H9 (cell line): ENCODE data around the gene CCDC34. TPM values are rescaled to one million over a fixed set of nuclear protein-coding genes. Genes with fewer than 3 reads are reported as not detected.
A peak's percentile ranks its signal among the peaks of the same experiment; 100 is the strongest.

Source experiments
- DNase-seq: peaks from one replicate; pipeline ENCODE4 v3.0.0-alpha.2; 2017
- H2AFZ ChIP-seq: one replicate; pipeline ENCODE4 v1.6.1; 2013; ENCODE audit warnings: mild to moderate bottlenecking, low read length, control low read depth, moderate library complexity
- H2AK5ac ChIP-seq: 2 replicates; pipeline ENCODE4 v1.6.1; 2013; ENCODE audit warnings: low read length, control low read depth, mixed read lengths; ENCODE audit not compliant: insufficient read length
- H2BK120ac ChIP-seq: one replicate; pipeline ENCODE4 v1.6.1; 2013; ENCODE audit warnings: low read depth, mild to moderate bottlenecking, low read length, control low read depth, inconsistent platforms; ENCODE audit not compliant: poor library complexity, severe bottlenecking
- H2BK12ac ChIP-seq: 2 replicates; pipeline ENCODE4 v1.6.1; 2013; ENCODE audit warnings: low read length, control low read depth, mixed read lengths, low read depth; ENCODE audit not compliant: insufficient read length
- H2BK15ac ChIP-seq: 2 replicates; pipeline ENCODE4 v1.6.1; 2013; ENCODE audit warnings: low read depth, low read length, control low read depth
- H2BK20ac ChIP-seq: one replicate; pipeline ENCODE4 v1.6.1; 2013; ENCODE audit warnings: low read depth, mild to moderate bottlenecking, low read length, control low read depth, inconsistent platforms; ENCODE audit not compliant: poor library complexity, severe bottlenecking
- H2BK5ac ChIP-seq: 2 replicates; pipeline ENCODE4 v1.6.1; 2013; ENCODE audit warnings: low read length, control low read depth, mixed read lengths; ENCODE audit not compliant: insufficient read length
- H3K14ac ChIP-seq: 2 replicates; pipeline ENCODE4 v1.6.1; 2013; ENCODE audit warnings: low read length, control low read depth; ENCODE audit not compliant: insufficient read depth
- H3K18ac ChIP-seq: 2 replicates; pipeline ENCODE4 v1.6.1; 2013; ENCODE audit warnings: low read depth, mild to moderate bottlenecking, mixed read lengths, low read length, control low read depth; ENCODE audit not compliant: insufficient read length
- H3K23ac ChIP-seq: 2 replicates; pipeline ENCODE4 v1.6.1; 2013; ENCODE audit warnings: low read length, control low read depth, mixed read lengths, low read depth; ENCODE audit not compliant: insufficient read length
- H3K23me2 ChIP-seq: 2 replicates; pipeline ENCODE4 v1.6.1; 2013; ENCODE audit warnings: low read depth, mild to moderate bottlenecking, mixed read lengths, low read length, control low read depth; ENCODE audit not compliant: insufficient read length, poor library complexity, severe bottlenecking
- H3K27ac ChIP-seq: 2 replicates; pipeline ENCODE4 v1.5.1; 2013; ENCODE audit warnings: low read length, control low read depth, mixed read lengths, low read depth; ENCODE audit not compliant: insufficient read length
- H3K27me3 ChIP-seq: 2 replicates; pipeline ENCODE4 v1.6.1; 2013; ENCODE audit warnings: low read length, control low read depth, inconsistent platforms; ENCODE audit not compliant: insufficient read depth
- H3K4ac ChIP-seq: 2 replicates; pipeline ENCODE4 v1.6.1; 2013; ENCODE audit warnings: low read depth, mild to moderate bottlenecking, control low read depth, inconsistent platforms, low read length, moderate library complexity
- H3K4me1 ChIP-seq: 2 replicates; pipeline ENCODE4 v1.6.1; 2013; ENCODE audit warnings: low read length, control low read depth, inconsistent platforms; ENCODE audit not compliant: insufficient read depth
- H3K4me2 ChIP-seq: 2 replicates; pipeline ENCODE4 v1.6.1; 2013; ENCODE audit warnings: low read length, control low read depth, mixed read lengths; ENCODE audit not compliant: insufficient read length, insufficient read depth
- H3K56ac ChIP-seq: 2 replicates; pipeline ENCODE4 v1.6.1; 2013; ENCODE audit warnings: low read depth, mild to moderate bottlenecking, mixed read lengths, low read length, control low read depth; ENCODE audit not compliant: insufficient read length
- H3K79me1 ChIP-seq: 2 replicates; pipeline ENCODE4 v1.6.1; 2013; ENCODE audit warnings: low read depth, mild to moderate bottlenecking, moderate library complexity, low read length, control low read depth, inconsistent platforms; ENCODE audit not compliant: insufficient read depth, poor library complexity, severe bottlenecking
- H3K79me2 ChIP-seq: 2 replicates; pipeline ENCODE4 v1.6.1; 2013; ENCODE audit warnings: low read length, control low read depth, inconsistent platforms; ENCODE audit not compliant: insufficient read depth
- H3K9ac ChIP-seq: 2 replicates; pipeline ENCODE4 v1.6.1; 2013; ENCODE audit warnings: low read length, control low read depth, mixed read lengths; ENCODE audit not compliant: insufficient read length; ENCODE audit errors: extremely low read depth
- H3K9me3 ChIP-seq: one replicate; pipeline ENCODE4 v1.6.1; 2013; ENCODE audit warnings: low read depth, low read length, inconsistent platforms; ENCODE audit not compliant: control insufficient read depth
- H3T11ph ChIP-seq: one replicate; pipeline ENCODE4 v1.6.1; 2013; ENCODE audit warnings: mild to moderate bottlenecking, low read length, control low read depth, inconsistent platforms
- H4K20me1 ChIP-seq: one replicate; pipeline ENCODE4 v1.6.1; 2013; ENCODE audit not compliant: control insufficient read depth, insufficient read length, insufficient read depth
- H4K5ac ChIP-seq: 2 replicates; pipeline ENCODE4 v1.6.1; 2013; ENCODE audit warnings: low read depth, mild to moderate bottlenecking, mixed read lengths, low read length, control low read depth; ENCODE audit not compliant: insufficient read length
- H4K8ac ChIP-seq: replicated peaks from 2 replicates; pipeline ENCODE4 v1.6.1; 2013; ENCODE audit warnings: low read length, control low read depth, mixed read lengths, low read depth; ENCODE audit not compliant: insufficient read length
- H4K91ac ChIP-seq: 2 replicates; pipeline ENCODE4 v1.6.1; 2013; ENCODE audit warnings: low read depth, mild to moderate bottlenecking, moderate library complexity, mixed read lengths, low read length, control low read depth; ENCODE audit not compliant: insufficient read length
- H3K27ac Mint-ChIP-seq, 3 experiments: 2 replicates in 2 of 3; 3 replicates in 1 of 3; pipeline ENCODE4 v1.8.0; 2020 to 2021; ENCODE audit warnings: mixed read lengths in 3 of 3, mild to moderate bottlenecking in 1 of 3, moderate library complexity in 1 of 3
- H3K27me3 Mint-ChIP-seq: 2 replicates; pipeline ENCODE4 v1.8.0; 2021; ENCODE audit warnings: low read depth, mild to moderate bottlenecking, moderate library complexity, mixed read lengths
- H3K36me3 Mint-ChIP-seq, 3 experiments: 2 replicates in 2 of 3; 3 replicates in 1 of 3; pipeline ENCODE4 v1.8.0; 2020 to 2021; ENCODE audit warnings: low read depth in 3 of 3, mixed read lengths in 3 of 3; ENCODE audit not compliant: insufficient read depth in 1 of 3
- H3K4me1 Mint-ChIP-seq, 2 experiments: 2 replicates each; pipeline ENCODE4 v1.8.0; 2020; ENCODE audit warnings: mixed read lengths in 2 of 2
- H3K4me3 Mint-ChIP-seq, 2 experiments: 2 replicates in 1 of 2; 3 replicates in 1 of 2; pipeline ENCODE4 v1.8.0; 2020 to 2021; ENCODE audit warnings: mild to moderate bottlenecking in 2 of 2, mixed read lengths in 2 of 2, moderate library complexity in 1 of 2
- H3K9me3 Mint-ChIP-seq, 2 experiments: 2 replicates in 1 of 2; 3 replicates in 1 of 2; pipeline ENCODE4 v1.8.0; 2020; ENCODE audit warnings: mild to moderate bottlenecking in 2 of 2, mixed read lengths in 2 of 2, moderate library complexity in 1 of 2
- CTCF ChIP-seq: fragments of 200-600 bp; sonication (generic); conservative IDR thresholded peaks from 3 replicates; pipeline ENCODE4 v1.8.0; 2021; ENCODE audit warnings: antibody characterized with exemption, mild to moderate bottlenecking
- WGBS: extraction: QIAGEN DNeasy Blood & Tissue Kit; methylation state at CpG from one replicate; pipeline ENCODE4 v1.1.7; 2013; ENCODE audit warnings: missing lambda C conversion rate, low lambda C conversion rate, mixed read lengths; ENCODE audit not compliant: insufficient read length; ENCODE audit errors: extremely low coverage; 5-methylcytosine and 5-hydroxymethylcytosine counted together
- total RNA-seq: library from RNA; stranded (reverse); gene quantifications from 2 replicates; pipeline ENCODE4 v1.2.1, GENCODE V29; 2021

CCDC34 gene
- total RNA-seq, 1 experiment from 2014 or later = 25.2 TPM

GRCh38 chr11:27304514-27304913 lies 58.5 kb downstream of the CCDC34 start:
- Histone ChIP-seq H4K5ac (no peak overlapping the region), H2AFZ (no peak overlapping the region), H2BK15ac (no peak overlapping the region), H3K23ac (no peak overlapping the region), H3K18ac (no peak overlapping the region), H3K27ac (no peak overlapping the region), H3K79me1 (no peaks in the 10 kb centered on the region), H4K91ac (no peak overlapping the region), H3K4me2 (no peak overlapping the region), H3K79me2 (no peaks in the 10 kb centered on the region), H3K56ac (no peak overlapping the region), H3T11ph (no peak overlapping the region), H4K8ac (no peak overlapping the region), H3K4ac (no peak overlapping the region), H3K9me3 (no peaks in the 10 kb centered on the region), H2BK12ac (no peak overlapping the region), H4K20me1 (no peaks in the 10 kb centered on the region), H2BK120ac (no peak overlapping the region), H2AK5ac (no peak overlapping the region), H2BK20ac (no peak overlapping the region), H3K14ac (no peak overlapping the region), H3K9ac (no peak overlapping the region), H3K27me3 (no peaks in the 10 kb centered on the region), H3K23me2 (no peaks in the 10 kb centered on the region), H2BK5ac (no peak overlapping the region), H3K4me1 (no peaks in the 10 kb centered on the region; the same call in 1 of the 2 replicates)
- DNase-seq = peak; percentile 89
- H3K4me3 Mint-ChIP-seq = no peak overlapping the region
- H3K27ac Mint-ChIP-seq = no peak overlapping the region
- peak; percentile 58 for TF ChIP-seq CTCF
- peaks cover 11 to 18% of the 10 kb centered on the region in 2 experiments for H3K9me3 Mint-ChIP-seq
- H3K27me3 Mint-ChIP-seq = no peaks in the 10 kb centered on the region
- H3K36me3 Mint-ChIP-seq = peaks cover 6 to 45% (median 11%) of the 10 kb centered on the region in 3 experiments; a peak in 6 of 7 replicates
- no peaks in the 10 kb centered on the region; a peak in 1 of 4 replicates for H3K4me1 Mint-ChIP-seq
- WGBS = no CpG with 5 or more reads among the region's 8 CpGs
